Fibroblast of peridontal ligament (primary cell): ENCODE results near the gene KRT12.
A peak's percentile ranks its signal among the peaks of the same experiment; 100 is the strongest.
"Not testable (repeated sequence)": the region's sequence is repeated elsewhere in the genome, so short reads cannot be mapped to it uniquely, and the experiment has no call there.

Experiments used
- DNase-seq: peaks from one replicate; pipeline ENCODE4 v3.0.0-alpha.2; 2010; ENCODE audit errors: extremely low read depth

The KRT12 gene

DNA sequence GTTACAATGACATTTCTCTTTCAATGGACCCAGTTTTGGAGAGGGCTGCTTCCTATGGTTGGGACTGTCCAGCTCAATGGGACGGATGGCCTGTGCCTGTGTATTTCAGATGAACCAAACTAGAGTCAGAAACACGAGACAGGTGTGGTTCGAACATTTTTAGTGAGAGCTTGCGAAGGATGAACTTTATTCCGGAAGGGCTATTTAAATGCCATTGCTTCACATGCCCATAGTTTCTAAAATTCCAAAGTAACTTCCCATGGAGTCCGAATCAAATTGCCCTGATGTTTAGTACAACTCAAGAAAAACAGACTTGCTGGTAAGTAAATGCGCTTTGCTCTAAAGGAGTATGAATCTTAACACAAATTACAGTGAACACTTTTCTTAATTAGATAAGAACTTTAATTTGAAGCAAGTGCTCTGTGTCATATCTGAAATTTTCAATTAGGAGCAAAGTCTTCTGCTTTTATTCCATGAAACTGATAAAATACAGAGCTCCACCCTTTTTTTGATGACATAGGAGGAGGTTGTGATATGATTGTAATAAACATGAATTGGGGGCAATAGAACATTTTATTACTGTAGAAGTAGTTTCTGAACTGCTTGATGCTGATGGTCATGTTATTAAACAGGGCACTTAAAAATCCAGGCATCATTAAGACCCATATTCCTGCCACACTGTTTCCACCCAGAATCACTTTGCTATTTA, 16.8 kb upstream of the KRT12 start:
- DNase-seq: no peak

DNA sequence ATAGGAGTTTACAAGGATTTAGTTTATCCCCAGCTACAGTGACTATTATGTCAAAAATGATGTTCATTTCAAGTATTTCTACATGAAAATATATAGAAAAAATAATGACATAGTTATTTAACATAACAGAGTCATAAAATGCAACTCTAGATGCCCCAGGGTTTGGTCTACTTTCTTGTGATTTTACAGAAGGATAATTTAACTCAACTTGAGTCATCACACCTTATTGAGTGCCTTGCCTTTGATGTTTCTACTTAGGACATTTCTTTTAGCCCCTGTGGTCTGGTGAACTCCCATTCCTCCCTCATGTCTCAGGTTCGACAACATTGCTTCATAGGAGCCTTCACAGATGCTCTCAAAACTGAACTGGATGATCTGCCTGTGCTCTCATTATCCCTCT, 16.0 kb upstream of the KRT12 start:
- DNase-seq: no peak

DNA sequence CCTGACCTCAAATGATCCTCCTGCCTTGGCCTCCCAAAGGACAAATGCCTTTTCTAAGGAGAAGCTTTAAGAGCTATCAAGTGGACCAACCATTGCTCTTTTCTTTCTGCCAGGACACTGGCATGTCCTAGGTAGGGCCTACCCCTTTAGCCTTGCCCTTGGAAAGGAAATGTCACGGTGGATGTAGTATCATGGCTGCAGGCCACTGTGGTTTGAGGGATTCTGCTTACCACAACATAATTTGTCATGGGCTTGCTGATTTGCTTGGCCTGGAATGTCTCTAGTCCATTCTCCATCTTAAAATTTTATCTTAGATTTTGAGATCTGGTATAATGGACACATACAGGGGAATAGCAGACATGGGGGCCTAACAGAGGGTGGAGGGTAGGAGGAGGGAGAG, 12.0 kb upstream of the KRT12 start:
- DNase-seq: no peak

DNA sequence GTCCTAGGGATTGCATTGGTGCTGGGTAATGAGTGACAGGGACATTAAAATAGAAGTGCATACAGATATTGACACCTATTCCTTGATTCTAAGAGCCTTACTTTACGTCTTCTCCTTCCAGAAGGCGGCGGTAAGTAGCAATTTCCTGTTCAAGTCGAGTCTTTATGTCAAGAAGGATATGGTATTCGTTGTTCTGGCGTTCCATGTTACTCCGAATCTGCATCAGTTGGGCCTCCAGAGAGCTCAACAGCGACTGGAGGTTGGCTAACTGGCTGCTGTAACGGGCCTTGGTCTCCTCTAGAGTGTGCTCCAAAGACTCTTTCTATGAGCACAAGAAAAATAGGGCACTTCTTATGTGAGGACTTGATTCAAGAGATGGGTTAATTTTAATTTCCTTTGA, 11.0 kb upstream of the KRT12 start:
- DNase-seq: no peak

DNA sequence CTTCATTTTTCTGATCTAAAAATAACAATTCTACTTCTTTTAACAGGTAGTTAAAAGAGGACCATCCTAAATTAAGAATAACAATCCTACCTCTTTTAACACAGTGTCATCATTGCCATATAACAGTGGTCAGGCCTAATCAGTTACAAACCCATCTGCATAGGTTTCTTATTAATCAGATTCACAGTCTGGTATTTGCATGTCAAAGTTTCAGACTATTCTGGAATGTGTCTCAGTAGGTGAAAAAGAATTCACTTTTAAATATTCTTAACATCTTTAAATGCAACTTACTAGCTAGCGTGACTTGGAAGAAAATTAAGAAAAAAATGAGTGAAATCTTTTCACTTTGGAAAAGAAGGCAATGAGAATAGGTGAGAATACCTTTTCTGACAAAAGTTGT, 6.8 kb upstream of the KRT12 start:
- no peak for DNase-seq

DNA sequence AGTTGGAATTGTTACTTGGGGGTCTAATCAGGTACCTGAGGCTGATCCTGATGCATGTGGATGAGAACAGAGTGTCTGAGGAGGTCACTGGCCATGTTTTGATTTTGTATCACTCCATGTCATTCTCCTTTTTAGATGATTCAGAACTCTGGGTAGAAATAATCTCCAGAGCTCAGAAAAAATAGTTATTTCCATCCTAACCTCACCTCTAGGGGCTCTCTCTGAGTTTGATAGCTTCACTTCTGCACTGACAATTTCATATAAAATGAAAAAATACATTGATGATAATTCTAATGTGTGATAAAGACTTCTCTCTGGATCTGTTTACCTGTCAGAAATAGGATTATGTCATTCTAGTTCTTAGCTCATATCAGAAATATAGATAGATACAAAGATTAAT, 6.2 kb upstream of the KRT12 start:
- DNase-seq: no peak

DNA sequence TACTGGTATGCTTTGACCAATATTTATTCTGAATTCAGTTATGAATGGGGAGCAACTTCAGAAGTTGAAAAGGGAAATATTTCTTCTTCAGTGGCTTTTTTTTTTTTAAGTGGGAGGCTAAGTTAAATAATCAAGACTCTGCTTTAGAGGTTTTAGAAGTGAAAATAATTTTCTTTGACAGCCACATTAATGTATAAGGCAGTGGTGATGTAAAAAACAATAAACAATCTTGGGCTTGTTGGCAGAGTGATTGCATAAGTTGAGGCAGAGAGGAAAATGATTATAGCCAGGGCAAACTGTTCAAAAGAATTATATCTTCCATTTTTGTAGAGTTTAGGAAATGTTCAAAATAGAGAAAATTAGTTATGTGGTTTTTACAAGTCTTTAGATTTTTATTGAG, 5.4 kb upstream of the KRT12 start:
- DNase-seq: peak; percentile 64

DNA sequence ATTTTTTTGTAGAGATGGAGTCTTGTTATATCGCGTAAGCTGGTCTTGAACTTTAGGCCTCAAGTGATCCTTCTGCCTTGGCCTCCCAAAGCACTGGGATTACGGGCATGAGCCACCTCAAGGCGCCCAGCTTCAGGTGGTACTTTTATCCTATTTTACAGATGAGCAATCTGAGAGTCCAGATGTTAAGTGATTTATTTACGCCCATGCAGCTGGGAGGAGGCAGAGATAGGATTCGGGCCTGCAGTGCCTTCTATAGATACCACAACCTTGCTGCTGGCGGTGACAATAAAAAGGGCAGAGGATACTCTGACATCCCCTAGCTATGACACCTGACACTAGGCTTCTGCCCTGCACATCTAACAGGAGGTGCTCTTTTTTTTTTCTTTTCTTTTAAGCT, 4.3 kb upstream of the KRT12 start:
- no peak for DNase-seq

DNA sequence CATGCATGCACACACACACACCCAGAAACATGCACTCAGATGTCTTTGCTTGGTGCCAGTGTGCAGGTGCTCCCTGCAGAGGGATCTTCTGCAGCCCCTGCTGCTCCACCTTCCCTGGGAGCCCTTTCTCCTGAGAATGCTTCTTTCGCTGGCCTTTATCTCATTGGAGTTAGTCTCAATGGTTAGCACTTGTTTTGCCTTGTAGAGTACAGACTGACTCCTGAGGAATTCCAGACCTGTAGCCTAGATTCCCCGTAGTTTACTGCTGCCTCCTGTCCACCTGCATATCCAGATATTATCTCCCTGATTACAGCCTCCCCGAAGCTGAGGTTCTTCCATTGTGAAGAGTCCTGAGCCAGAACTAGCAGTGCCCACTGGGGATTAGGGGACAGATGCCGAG, 3.1 kb upstream of the KRT12 start:
- DNase-seq: no peak

DNA sequence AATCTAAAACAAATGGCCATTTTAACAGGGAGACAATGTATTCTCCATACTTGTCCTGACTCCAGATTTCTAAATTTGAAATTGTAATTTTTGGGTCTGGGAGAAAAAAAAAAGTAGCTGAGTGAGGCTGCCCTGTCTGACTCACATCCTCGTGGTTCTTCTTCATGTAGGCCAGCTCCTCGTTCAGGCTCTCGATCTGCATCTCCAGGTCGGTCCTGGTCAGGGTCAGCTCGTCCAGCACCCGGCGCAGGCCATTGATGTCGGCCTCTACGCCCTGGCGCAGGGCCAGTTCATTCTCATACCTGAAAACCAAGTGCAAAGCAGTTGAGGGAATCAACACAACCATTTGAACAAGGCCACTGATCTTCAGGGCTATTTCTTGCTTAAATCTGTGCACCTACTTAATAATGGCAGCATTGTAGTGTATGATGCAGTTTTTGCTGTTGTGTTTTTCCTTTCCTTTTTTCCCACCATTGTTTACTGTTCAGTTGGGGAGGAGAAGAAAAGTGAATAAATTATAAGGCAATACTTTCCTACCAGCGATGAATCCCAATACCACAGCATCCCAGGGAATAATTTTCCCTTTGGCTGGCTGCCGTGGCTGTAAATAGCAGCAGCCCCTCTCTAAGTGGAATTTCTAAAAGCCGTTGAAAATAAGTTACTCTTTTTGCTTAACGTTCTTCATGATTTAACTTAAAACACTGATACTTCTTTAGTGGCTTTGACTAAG, 2.2 kb downstream of the KRT12 start:
- peak; percentile 57 for DNase-seq

DNA sequence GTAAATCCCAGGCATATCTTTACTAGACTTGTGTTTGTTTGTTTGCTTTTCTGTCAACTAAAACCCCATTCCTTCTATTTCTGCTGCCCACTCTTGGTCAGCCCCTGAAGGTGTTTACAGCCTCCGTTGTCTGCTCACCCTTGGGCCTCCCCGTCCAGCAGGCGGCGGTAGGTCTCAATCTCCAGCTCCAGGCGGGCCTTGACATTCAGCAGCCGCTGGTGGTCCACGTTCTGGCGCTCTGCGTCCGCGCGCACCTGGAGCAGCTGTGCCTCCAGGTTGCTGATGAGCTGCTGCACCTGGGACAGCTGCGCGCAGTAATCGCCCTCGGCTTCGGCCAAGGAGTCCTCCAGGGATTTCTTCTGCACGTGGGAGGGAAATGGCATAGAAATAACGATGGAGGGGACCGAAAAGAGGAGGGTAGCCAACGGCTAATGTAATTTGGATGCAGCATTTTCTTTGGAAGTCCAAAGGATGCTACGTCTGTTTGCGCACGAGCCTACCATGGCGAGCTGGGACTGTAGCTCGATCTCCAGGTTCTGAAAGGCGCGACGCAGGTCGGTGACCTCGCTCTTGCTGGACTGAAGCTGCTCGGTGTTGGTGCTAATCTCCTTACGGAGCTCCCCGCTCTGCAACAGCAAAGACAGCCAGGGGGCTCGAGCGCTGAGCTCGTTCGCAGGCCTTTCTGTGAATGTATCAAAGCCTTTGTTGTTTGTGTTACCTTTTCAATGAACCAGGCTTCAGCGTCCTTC, 3.9 kb downstream of the KRT12 start:
- DNase-seq: no peak

DNA sequence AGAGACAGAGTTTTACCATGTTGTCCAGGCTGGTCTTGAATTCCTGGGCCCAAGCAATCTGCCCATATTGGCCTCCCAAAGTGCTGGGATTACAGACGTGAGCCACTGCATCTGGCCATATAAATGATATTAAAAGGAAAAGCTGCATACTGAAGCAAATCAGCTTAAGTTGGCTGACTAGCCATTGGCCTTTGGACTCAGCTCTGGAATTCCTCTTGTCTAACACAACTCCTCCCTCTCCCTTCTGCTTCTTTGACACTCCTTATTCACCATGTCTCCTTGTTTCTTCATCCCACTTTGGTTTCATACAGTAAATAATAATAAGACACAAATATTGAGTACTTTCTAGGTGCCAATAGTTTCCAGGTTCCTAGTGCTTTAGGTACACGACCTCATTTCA, 7.5 kb downstream of the KRT12 start:
- DNase-seq: peak; percentile 43

DNA sequence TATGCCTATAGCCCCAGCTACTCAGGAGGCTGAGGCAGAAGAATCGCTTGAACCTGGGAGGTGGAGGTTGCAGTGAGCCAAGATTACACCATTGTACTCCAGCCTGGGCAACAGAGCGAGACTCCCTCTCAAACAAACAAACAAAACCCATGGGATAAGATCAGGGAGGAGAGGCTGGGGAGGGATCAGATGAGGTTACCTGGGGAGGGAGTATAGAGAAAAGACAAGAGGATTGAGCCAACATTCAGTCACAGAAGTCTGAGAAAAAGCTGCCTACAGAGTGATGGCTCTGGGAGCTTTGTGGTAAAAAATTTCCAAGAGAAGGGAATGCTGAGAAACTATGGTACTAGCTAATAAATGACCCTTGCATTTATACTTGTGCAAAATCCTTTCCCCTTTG, 8.4 kb downstream of the KRT12 start:
- not testable (repeated sequence) for DNase-seq

DNA sequence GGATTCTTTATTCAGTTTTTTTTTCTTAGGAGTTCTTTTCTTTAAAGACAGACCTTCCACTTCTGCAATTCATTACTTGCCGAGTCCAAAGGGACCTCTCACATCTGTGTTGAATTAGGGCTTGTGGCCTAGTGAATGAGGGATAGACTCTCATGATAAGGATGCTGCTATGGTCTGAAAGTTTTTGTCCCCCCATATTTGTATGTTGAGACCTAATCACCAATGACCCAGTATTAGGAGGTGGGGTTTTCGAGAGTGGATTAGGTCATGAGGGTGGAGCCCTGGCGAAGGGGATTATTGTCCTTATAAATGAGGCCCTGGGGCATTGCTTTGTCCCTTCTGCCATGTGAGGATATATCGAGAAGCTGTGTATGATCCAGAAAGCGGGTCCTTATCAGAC, 9.5 kb downstream of the KRT12 start:
- DNase-seq: peak; percentile 91

DNA sequence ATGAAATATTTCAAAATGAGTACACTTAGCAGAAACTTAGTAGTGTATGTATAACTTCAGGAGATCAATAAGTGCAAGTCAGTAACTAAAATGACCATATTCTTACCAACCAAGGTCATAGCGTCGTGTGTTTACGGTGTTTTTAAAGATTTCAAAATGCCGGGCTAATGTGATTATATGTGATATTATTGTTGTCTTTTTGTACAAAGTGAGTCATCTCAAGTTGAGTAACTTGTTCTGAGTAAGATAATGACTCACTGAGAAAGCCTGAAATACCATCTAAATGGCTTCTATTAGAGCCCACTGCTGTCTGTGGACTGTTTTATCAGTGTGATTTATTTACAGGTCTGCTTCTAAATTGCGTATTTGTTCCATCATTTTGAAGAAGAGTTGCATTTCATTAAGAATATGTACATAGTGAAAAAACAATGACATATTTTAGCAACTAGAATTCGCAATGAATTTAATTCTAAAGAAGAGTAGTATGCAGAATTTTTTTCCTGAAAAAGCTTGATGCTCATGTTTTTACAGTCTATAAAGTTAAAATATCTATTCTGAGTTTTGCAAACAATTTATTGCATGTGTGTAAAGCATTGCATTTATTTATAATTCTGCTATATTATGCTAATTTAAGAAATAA, 12.7 kb downstream of the KRT12 start:
- DNase-seq: peak; percentile 91

DNA sequence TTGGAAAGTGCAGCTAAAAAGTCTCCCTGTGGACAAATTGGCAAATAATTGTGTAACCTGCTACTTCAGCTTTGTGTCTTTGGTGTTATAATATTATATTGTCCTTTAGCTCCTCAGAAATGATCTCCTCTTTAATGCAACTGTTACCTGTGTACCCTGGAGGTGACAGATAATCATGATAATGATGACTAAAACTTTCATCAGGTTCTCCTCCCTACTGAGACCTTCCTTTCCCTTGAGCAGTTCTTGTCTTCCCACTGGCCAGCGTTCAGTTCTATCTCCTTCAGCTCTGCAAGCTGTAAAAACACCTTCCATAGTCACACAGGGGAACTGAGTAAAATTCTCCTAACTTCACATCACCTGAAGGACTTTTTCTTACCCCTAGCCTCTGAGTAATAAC, 14.7 kb downstream of the KRT12 start:
- DNase-seq: no peak

DNA sequence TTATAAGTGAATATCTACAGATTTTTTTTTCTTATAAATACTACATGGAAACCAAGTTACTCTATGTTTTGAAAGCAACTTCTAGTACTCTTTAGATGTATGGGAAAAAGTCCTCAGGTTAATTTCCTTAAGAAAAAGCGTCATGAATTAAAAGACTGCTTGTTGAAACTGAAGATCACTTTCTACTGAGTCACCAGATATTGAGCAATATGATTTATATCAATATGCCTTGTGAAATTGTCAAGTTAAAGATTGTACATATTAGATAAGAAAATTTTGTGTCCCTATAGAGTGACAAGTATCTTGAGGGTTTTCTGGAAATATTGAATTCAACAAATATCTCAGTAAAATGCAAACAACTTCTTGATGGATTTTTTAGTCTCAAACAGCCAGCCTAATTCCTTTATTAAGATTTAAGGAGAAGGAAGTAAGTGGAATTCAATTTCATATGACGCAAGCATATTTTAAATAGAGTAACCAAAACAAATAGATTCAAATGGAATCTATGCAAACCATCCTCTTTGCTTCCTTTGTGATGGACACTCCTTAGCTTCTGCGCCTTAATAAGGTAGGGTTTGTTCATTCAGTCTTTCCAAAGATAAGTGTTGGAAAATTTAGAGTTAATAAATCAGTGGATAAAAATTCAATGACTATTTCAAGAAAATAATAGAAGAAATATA, 16.6 kb downstream of the KRT12 start:
- DNase-seq: peak; percentile 47

DNA sequence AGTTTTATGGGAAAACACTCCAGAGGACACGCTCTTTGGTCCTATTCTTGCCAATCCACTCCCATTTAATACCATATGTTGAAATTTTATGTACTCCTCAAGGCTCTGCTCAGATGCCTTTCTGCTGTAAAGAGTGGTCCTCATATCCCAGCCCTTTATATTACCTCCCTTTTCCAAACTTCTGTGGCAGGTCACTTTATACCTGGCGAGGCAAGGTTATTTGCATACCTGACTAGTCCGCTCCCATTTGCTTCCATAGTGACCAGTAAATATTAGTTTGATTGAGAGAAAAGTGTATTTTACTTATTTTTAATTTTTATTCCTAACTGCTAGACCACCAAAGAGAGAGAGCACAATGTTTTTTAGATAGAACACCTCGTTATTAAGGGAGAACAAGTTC, 17.3 kb downstream of the KRT12 start:
- no peak for DNase-seq

DNA sequence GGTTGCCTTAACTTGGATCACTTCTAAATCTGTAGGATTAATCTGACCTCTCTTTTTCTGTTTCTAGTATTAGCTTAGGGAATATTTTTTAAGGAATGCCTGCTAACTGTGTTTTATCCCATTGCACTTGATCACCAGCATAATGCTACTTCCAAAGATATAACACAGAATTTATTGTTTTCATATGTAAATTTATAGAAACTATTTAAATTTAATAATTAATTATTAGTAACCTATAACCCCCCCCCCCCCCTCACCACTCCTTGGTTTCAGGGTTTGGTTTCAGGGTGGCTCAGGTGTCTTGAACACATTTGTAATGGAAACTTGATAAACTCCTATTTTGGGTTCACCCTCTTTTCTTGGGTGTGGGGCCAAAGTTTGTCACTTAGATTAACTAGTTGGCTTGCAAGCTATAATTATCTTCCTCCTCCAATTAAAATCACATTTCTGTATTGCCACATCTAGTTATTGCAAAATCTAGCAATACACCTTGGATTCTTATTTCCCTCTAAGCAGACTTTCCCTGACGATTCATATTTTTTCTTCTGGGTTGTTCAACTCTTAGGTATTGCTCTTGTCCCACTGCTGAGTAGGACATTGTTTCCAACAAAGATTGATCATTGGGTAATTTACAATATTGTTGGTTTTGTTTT, 18.3 kb downstream of the KRT12 start:
- no peak for DNase-seq

DNA sequence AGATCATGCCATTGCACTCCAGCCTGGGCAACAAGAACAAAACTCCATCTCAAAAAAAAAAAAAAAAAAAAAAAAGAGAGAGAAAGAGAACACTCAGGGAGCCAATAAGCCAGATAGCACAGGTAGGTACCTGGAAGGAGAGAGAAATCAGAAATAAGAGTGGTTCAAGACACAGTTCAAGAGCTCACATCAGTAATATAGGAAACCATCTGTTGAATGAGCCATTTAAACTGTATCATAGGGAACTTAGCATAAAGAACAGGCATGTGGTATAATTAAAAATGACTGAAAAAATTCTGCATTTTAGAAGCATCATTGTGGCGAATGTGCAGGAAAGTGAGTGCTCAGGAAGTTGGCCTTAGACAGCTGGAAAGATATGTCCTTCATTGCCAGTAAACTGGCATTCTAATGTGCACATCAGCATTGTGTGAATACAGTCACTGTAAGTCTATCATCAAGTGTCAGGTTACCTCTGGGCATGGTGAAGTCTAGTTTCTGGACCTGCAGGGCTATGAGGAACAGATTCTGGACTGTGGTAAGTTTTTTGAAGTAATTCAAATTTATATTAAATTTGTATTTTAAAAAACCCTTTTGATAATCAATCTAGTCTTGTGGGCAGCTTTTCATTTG, 20.4 kb downstream of the KRT12 start:
- peak; percentile 27 for DNase-seq

DNA sequence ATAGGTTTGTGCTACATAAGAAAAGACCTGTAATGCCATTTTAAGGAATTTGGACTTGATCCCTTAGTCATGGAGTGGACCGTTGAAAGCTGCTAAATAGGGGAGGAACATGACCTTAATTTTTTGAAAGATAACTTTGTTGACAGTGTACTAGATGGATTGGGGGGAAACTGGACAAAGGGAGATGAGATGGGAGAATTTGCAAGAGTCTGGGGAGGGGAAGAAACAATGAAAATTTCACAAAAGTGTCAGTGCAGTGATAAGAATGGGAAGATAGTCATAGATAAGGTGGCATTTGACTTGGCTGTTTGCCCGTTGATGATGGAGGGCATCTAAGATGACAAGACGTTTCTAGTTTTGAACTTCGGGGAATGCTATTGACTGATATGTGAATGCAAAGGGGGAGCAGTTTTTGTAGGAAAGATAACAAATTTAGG, 22.3 kb downstream of the KRT12 start:
- DNase-seq: no peak
